Left renal cortex interstitium (tissue), 4 donors: ENCODE results near the gene RIPPLY2. TPM values are rescaled to one million over a fixed set of nuclear protein-coding genes. Genes with fewer than 3 reads are reported as not detected.
A peak's percentile ranks its signal among the peaks of the same experiment; 100 is the strongest.

Source experiments
- DNase-seq, 4 donors: peaks; one replicate each; pipeline ENCODE4 v3.0.0-alpha.2; 2013; ENCODE audit warnings: low read depth in 4 of 4, low spot score in 2 of 4, missing footprints in 1 of 4
- polyA plus RNA-seq, 4 donors: library from polyadenylated mRNA; unstranded; fragments of 120-200 nt; gene quantifications; one replicate each; pipeline ENCODE4 v1.2.1, GENCODE V29; 2013; ENCODE audit not compliant: insufficient read length in 4 of 4

Gene RIPPLY2
- polyA plus RNA-seq, 4 donors, result 0.13 TPM; not detected in 3

DNA sequence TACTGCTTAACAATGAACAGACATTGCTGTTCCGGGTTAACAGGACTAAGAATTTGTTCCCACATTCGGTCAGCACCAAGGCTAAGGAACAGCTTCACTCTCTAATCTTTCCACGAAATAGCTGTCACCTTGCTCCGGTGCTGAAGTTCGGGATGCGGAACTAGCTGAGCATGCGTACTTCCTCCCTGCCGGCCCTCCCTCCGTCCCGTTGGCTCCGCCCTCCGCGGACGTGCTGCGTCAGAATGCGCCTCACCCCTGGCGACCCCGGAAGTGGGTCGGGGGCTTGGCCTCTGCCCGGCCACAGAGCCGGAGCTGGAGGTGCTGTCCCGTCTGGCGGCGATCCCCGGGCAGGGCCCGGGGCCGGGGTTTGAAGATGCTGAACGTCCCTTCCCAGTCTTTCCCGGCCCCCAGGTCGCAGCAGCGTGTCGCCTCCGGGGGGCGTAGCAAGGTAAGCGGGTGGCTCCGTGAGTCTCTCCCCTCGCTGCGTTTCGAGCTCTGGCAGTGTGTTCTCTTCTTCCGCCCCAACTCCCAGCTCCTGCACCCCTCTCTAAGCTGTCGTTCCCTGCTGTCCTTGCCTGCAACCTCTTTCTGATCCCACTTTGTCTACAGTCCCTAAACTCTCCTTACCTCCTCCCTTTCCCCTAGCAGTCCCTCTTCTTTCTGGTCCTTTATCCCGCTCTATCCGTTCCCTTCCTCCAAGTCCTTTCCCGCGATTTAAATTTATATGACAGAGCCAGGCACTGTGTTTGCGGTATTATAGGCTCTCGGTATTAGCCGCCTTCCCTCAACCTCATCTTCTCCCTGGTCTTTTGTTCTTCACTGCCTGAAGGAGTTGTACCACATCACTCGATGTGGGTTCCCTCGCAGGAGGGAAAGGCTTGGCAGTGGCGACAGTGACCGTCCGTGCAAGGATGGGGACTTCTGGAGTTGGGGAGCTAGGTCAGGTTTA lies 6.5 kb downstream of the RIPPLY2 start, which contains the start of gene CYB5R4:
TSS of gene CYB5R4 (plus strand) at position 280 of the 949 bp plus-strand sequence. CDS start at position 374, 94 bp downstream.
- peak; percentile 87 to 97 (median 92) for DNase-seq

DNA sequence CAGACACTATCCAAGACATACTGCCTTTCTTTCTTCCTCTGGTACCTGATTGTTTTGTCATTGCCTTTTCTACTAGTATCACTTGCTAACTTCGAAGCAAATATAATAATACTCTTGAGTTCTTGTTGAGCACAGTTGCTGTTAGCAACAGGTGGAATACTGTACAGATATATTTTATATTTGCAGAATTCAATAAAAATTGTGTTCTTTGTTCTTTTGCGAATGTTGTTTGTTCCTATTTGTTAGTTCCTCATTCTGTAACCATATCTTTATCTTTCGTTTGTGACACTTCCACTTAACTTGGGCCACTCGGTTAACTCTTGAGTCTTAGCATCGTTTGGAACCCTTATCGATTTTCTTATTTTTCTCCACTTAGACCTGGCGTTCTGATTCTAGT lies 7.2 kb downstream of the RIPPLY2 start:
- no peak for DNase-seq

- DNase-seq, result no peak
Observed at GRCh38 chr6:83860782-83861495, 7.8 kb downstream of the RIPPLY2 start.

- DNase-seq, result no peak
Observed at GRCh38 chr6:83862776-83863471, 9.8 kb downstream of the RIPPLY2 start.

- no peak for DNase-seq
Observed at GRCh38 chr6:83867043-83867442, 13.9 kb downstream of the RIPPLY2 start.

DNA sequence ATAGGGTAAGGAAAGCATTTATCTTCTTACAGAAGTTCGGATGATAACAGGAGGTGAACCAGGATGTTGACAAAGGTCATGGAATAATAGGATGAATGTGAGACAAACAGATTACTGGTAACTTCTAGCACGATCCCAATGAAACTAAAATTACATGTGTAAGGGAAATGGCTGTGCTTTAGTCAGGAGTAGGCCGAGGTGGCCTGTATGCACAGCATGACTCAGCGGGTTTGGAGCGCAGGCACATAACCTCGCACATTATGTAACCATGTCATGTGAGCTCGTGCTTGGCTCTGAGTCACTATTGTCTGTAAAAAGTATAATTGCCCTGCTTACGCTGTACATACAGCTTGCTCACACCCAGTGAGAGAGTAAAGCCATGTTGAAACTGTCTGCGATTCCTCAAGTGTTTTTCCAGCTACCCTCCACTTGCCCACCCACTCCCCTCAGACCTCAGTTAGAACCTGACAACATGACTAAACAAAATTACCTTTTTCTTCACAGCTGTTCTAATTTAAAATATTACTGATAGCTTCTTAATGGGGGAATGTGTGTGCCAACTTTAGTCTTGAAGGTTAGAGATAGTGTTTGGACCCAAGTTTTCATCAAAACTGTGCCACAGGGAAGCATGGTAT lies 14.5 kb downstream of the RIPPLY2 start:
- no peak for DNase-seq

DNA sequence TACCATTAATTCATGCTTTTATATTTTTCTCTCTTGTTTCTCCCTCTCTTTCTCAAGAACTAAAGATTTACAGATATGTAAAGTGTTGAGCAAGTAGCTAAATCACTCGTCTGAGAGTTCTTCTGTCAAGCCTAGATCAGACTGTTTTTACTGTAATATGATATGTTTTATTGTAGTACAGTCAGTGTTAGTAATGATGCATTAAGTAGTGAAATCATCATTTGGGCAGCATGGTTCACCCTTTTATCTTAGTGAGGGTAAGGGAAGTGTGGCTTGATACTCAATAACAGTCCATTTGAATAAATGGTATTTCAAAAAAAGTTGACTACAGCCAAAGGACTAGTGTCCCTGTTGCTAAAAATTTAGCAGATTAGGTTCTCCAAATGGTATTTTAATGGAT lies 15.5 kb downstream of the RIPPLY2 start:
- DNase-seq, result no peak

- no peak for DNase-seq
Observed at GRCh38 chr6:83870649-83871048, 17.5 kb downstream of the RIPPLY2 start.

GRCh38 chr6:83872386-83873118 lies 19.4 kb downstream of the RIPPLY2 start:
- DNase-seq, result no peak

DNA sequence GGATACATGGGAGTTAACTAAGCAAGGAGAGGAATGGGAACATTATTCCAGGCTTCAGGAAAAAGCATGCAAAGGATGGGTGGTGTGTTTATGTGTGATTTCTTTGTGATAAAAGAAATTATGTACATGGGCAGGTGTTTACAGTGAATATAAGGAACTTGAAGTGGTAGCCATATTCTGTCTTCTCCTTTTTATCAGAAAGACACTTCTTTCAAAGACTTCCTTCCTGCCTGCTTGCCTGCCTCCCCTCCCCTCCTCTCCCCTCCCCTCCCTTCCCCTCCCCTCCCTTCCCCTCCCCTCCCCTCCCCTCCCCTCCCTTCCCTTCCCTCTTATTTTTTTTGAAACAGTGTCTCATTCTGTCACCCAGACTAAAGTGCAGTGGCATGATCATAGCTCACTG lies 20.7 kb downstream of the RIPPLY2 start:
- no peak for DNase-seq

- no peak for DNase-seq
Observed at GRCh38 chr6:83875843-83876242, 22.7 kb downstream of the RIPPLY2 start.

DNA sequence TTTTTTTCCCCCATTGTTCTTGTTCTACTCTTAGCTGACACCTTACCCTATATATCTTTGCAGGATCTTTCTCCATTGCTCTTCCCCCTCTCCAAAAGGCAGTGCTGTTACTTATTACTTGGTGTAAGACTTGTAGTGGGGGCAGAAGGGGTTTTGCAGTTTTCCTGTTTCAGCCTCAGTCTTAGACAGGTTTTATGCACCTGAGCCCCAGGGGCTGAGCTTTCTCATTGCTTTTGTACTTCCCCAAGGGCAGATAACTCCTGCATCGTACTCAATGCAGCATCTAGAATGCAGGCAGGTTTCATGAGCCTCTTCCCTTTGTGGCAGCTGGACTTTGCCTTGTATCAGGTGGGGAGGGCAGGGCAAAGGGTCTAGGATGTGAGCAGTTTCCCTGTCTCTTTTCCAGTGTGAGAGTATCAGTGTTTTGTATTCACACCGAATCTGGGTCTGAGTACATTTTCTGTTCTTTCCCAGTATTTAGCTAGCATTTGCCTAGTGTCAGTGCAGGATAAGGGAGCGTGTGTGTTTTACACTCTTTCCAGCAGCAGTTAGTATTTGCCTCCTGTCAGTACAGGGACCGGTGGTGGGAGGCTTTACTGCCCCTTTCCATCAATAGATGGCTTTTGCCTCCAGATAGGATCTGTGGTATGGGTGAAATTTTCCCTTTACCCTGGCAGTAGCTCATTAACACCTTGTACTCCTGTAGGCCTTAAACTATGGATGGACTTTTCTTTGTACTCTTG lies 25.9 kb downstream of the RIPPLY2 start:
- DNase-seq, result no peak

- DNase-seq, result no peak
Observed at GRCh38 chr6:83879746-83880145, 26.6 kb downstream of the RIPPLY2 start.

DNA sequence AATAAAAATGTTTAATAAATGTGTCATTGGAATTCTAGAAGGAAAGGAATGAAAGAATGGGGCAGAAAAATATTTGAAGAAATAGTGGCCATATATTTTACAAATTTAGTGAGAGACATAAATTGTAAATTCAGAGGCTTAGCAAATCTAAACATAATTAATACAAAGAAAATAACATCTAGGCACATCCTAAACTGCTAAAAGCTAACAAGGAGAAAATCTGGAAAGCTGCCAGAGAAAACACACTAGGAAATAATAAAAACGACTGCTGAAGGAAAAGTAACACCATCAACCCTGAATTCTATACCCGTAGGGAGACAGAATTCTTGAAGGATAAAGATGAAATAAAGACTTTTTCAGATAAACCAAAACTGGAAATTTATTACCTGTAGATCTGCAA lies 30.1 kb downstream of the RIPPLY2 start:
- no peak for DNase-seq

DNA sequence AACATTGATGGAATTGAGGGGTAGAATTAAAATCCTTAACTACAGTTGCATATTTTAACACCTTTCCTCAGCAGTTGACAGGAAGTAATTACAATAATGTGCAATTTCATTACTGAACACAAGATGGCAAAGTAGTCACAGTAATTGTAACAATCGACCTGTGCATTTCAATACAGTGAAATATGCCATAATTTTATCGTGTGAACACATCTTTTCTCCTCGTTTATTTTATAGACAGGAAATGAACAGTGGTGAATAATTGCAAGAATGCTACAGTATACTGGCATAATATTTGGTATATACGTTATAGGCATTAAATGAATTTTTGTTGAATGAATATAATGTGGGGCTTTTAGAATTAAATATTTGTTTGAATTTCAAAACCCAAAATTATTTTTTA lies 31.4 kb downstream of the RIPPLY2 start:
- peak in 1 of 4 donors; percentile 25 for DNase-seq

DNA sequence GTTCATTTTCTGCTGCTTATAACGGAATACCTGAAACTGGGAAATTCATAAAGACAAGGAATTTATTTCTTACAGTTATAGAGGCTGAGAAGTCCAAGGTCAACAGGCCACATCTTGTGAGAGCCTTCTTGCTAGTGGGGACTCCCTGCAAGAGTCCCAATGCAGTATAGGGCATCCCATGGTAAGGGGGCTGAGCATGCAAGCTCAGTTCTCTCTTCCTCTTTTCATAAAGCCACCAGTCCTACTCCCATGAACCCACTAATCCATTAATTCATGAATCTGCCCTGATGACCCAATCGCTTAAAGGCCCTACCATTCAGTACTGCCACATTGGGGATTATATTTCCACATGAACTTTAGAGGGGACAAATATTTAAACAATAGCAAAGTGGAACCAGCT lies 32.8 kb downstream of the RIPPLY2 start:
- no peak for DNase-seq

DNA sequence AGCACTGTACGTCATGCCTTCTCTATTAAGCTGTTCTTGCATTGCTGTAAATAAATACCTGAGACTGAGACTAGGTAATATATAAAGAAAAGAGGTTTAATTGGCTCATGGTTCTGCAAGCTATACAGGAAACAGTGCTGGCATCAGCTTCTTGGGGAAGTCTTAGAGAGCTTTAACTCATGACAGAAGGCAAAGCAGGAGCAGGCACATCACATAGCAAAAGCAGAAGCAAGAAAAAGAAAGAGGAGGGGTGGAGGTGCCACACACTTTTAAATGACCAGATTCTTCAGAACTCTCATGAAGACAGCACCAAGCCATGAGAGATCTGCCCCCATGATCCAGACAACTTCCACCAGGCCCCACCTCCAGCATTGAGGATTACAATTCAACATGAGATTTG lies 36.5 kb downstream of the RIPPLY2 start:
- DNase-seq, result no peak

DNA sequence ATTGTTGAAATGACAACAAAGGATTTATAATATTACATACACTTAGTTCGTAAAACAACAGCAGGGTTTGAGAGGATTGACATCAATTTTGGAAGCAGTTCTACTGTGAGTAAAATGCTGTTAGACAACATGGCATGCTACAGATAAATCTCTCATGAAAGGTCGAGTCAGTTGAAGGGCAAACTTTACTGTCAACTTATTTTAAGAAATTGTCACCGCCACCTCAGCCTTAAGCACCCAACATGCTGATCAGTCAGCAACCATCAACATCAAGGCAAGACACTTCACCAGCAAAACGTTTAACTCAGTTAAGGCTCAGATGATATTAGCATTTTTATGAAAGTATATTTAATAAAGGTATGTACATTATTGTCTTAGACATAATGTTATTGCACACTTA lies 37.4 kb downstream of the RIPPLY2 start:
- DNase-seq, result no peak

GRCh38 chr6:83891586-83891985 lies 38.4 kb downstream of the RIPPLY2 start:
- no peak for DNase-seq
